Measurements from ENCODE around the gene PKP3.
"Not testable (repeated sequence)": the region's sequence is repeated elsewhere in the genome, so short reads cannot be mapped to it uniquely, and the experiment has no call there.

Gene PKP3

DNA sequence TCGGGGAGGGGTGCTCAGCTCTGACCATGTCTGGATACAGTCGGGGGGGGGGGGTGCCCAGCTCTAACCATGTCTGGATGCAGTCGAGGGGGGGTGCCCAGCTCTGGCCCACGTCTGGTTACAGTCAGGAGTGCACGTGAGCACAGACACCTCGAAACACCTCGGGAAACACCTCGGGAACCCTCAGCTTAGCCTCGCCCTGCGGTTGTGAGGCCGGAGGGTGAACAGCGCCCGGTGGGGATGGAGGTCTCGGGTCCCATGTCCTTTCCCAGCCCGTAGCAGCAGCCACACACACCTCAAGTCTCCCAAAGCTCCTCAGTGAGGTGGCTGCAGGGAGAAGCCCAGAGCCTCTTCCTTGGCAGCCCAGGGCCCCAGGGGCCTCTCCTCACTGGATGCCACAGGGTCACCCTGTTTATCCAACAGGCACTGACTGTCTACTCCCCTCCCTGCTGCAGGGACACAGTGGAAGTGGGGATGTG lies 18.7 kb downstream of the PKP3 start:
- DNase-seq, result no peak

GRCh38 chr11:413120-414081 lies 19.4 kb downstream of the PKP3 start:
- no peak for DNase-seq

GRCh38 chr11:414318-414857 lies 20.4 kb downstream of the PKP3 start:
- no peak for DNase-seq

- no peak for DNase-seq
These were observed 21.6 kb downstream of the PKP3 start for GRCh38 chr11:415640-416041.

GRCh38 chr11:416051-416756 lies 22.2 kb downstream of the PKP3 start:
- no peak for DNase-seq

GRCh38 chr11:416757-417621 lies 23.0 kb downstream of the PKP3 start:
- peak; percentile 49 for DNase-seq

DNA sequence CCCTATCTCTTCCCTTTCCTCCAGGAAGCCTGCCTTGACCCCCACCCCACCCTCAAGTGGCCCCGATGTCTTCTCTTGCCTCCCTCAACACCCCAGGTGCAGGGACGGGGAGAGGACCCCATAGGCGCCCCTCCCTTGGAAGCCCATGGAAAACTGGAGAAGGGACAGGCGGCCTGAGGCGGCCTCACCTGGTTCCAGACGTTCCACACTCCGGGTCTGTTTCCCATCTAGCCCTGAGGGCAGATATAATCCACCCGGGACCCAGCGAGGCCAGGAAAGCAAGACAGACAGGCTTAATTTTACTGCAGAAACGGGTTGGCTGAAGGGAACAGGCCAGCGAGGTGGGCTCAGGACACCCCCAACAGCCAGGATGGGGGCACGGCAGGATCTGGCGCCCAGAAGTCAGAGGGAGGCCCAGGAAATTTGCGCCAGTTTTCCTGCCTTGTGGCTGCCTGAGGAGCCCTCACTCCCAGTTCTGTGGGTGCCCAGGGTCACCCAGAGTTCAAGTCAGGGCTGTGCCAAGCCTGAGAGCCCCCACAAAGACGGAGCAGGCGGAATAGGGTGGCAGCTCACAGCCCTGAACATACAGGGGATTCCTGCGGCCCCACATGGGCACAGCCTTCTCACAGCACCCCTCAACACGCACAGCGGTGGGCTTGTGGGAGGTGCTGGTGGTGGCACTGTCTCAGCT lies 23.8 kb downstream of the PKP3 start:
- DNase-seq, result no peak

DNA sequence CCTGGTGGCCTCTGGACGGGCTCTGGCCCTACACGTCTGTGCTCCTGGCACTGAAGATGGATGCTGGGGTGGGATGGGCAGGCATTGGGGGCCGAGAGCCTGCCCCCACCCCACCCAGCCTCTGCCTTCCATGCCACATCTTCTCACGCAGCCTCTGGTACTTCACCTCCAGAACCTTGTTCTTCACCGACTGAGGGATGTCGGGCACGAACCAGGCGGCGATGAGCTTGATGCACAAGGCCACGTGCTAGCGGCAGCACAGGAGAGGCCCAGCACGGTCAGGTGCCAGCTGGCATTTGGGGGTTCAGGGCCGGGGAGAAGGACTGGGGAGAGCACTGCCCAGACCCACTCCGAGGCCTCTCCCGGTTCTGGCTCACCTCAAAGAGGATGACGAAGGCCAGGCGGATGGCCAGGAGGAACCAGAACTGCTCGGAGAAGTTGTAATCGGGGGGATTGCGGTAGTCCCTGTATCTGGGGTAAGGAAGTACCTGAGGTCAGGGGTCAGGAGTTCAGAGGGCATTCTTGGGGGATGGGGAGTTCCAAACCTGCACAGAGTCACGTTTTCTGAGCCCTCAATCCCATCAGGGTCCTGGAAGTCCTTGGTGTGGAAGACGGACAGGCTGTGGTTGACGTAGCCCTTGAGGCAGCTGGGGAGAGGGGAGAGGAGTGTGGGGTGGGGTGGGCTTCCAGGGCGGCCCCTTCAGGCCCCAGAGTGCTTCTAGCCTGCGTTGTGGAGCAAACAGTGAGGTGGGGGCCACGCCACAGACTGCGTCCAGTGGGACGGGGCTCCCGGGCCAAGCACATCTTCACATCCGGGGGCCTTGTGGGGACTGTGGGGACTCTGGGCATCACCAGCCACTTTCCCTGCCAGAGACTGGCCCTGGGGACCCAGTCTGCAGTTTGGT lies 24.6 kb downstream of the PKP3 start:
- DNase-seq, result no peak

DNA sequence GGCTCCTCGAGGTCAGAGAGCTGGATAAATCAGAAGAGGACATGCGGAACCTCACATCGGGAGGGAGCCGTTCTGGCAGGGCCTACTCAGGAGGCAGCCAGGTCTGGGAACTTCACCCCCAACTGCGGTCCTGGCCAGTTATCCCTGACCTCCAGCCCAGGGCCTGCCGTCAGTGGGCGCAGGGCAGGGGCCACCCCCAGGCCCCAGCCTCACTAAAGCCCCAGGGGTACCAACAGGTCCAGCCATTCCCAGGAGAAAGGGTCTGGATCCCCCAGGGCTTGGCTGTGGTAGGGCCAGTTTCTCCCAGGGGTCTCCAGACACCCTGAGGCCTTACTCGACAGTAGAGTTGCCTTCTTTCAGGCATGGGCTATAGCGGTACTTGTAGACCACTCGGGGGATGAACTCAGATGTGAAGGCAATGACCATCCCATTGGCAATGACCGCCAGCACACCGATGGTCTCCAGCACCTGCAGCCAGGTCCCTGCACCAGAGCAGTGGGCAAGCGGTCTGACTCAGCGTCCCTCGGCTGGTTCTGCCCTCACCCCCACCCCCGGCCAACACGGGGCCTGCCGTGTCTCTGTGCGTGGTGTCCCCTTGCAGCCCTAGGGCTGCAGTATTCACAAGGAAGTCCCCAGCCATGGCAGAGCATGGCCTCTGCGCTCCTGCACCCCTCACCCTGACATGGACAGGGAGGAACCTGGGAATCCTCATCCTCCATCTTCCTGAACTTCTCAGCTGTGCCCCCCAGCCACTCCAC lies 25.4 kb downstream of the PKP3 start:
- no peak for DNase-seq

GRCh38 chr11:420054-420910 lies 26.3 kb downstream of the PKP3 start:
- DNase-seq, result no peak

DNA sequence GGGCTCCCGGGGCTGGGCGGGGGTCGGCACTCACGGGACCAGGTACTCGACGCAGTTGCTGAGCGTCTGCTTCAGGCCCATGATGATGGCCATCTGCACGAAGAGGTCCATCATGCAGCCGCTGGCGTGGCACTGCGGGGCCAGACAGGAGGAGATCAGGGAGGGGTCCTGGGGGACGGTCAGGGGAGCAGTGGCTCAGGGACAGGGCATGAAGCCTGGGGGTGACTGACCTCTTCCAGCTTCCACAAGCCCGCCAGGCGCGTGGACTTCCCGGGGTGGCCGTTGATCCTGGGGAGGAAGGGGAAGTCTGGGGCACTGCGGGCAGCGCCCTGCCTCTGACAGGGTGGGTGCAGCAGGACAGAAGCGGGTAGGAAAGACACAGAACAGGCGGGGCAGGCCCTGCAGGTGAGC lies 26.9 kb downstream of the PKP3 start:
- no peak for DNase-seq

GRCh38 chr11:422249-422656 lies 28.2 kb downstream of the PKP3 start:
- DNase-seq, result no peak

- no peak for DNase-seq
These were observed 30.2 kb downstream of the PKP3 start for GRCh38 chr11:424232-424631.

DNA sequence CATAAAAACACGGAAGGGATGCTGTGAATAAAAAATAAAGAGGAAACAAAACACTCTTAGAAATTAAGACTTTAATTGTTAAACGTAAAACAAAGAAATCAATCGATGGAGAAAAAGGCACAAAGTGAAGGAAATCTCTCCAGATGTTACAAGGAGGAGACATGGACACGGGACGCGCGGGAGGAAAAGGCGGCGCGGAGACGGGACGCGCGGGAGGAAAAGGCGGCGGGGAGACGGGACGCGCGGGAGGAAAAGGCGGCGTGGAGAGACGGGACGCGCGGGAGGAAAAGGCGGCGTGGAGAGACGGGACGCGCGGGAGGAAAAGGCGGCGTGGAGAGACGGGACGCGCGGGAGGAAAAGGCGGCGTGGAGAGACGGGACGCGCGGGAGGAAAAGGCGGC lies 30.8 kb downstream of the PKP3 start:
- not testable (repeated sequence) for DNase-seq

GRCh38 chr11:425301-425700 lies 31.3 kb downstream of the PKP3 start:
- DNase-seq, result no peak

GRCh38 chr11:426851-427250 lies 32.8 kb downstream of the PKP3 start:
- no peak for DNase-seq

DNA sequence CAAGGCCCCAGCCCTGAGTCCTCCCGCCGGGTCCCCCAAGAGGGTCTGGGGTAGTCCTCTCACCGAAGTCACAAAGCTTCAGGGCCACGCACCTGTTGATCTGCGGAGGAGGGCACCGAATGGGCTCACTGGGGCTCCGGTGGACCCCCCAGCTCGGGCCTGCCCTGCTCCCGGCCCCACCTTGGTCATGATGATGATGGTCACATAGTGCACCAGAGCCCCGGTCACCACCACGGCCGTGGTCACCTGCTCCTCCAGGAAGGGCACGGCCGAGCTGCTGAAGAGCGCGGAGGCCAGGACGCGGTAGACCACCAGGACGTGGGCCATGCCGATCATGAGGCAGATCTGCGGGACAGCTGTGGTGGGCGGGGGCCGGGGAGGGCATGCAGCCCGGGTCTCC lies 34.3 kb downstream of the PKP3 start:
- no peak for DNase-seq

DNA sequence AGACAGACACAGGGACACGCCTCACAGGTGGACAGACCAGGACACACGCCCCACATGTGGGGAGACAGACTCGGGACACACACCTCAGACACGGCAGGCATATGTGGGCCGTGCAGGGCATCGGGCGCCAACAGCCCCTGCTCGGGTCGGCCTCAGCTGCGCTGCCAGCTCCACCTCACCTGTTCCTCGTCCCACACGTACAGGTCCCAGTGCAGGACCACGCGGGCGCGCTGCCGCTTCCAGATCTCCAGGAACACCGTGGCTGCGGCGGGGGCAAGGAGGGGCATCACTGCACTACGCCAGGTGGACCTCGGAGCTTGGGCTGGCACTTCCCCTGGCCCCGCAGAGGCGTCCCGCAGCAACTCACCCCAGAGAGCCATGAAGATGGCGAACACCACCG lies 35.4 kb downstream of the PKP3 start:
- DNase-seq, result no peak

DNA sequence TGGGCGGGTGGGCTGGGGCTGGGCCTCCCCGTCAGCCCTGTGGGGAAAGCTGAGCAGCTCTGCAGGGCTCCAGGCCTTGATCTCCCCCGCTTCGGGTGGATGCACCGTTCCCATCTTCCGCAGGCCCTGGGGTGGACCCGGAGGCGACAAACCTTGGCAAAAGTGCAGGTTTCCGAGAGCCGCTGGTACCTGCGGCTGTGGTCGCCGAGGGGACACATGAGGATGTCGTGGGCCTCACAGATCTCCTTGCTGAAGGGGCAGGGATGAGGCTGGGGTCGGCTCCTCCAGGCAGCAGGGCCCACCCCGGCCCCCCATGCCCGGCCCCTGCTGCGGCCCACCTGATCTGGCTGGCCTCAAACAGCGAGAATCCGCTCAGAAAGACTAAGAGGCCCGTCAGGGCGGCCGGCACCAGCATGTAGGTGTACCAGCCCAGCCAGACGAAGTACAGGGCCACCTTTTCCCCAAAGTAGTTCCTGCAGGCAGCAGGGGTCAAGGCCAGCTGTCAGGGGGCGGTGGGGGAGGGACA lies 36.0 kb downstream of the PKP3 start:
- DNase-seq, result no peak
